PC-9 (cell line): ENCODE results near the gene GMEB2.

ENCODE experiments used
- EZH2 ChIP-seq: fragments of 200-600 bp; sonication (generic); IDR thresholded peaks from 2 replicates; pipeline ENCODE4 v1.8.0; 2017; ENCODE audit warnings: antibody characterized with exemption, low read depth
- TF ChIP-seq, protein P1 (sequence below): fragments of 200-600 bp; sonication (generic); conservative IDR thresholded peaks from 2 replicates; pipeline ENCODE4 v1.6.1; 2017; ENCODE audit warnings: mixed run types, antibody characterized with exemption, mild to moderate bottlenecking, moderate library complexity

DNA sequence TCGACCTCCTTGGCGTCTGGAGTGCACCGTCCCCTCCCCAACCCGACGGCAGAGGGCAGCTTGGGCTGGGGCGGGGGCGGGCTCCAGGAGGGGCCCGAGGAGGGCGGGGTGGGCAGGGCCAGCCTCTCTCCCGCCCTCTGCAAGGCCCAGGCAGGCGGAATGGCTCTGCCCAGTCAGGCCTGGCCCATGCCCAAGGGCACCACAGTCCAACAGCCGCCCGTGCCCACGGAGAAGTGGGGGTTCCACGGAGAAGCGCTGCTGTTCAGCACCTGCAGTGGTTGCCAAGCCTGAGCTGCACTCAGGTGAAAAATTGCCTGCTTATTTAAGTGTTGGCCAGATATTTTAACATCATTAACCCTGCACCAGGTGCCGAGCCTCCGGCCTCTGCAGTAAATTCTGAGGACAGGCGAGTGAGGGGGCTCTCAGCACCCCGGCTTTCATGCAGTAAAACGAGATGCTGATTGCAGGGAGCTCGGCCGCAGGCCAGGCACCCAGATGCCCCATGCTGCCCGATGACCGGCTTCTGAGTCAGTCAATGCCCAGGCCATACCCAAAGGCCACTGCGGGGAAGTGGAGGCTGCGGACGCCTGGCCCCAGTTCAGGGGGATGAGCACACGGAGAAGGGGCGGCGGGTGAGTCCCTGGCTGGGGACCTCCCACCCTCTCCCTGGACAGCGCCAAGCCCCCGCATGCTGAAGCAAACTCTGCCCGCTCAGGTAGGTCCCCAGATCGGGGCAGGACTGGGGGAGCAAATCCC lies 79.0 kb downstream of the GMEB2 start, which contains the start of gene SRMS:
- TF ChIP-seq, protein P1, sequence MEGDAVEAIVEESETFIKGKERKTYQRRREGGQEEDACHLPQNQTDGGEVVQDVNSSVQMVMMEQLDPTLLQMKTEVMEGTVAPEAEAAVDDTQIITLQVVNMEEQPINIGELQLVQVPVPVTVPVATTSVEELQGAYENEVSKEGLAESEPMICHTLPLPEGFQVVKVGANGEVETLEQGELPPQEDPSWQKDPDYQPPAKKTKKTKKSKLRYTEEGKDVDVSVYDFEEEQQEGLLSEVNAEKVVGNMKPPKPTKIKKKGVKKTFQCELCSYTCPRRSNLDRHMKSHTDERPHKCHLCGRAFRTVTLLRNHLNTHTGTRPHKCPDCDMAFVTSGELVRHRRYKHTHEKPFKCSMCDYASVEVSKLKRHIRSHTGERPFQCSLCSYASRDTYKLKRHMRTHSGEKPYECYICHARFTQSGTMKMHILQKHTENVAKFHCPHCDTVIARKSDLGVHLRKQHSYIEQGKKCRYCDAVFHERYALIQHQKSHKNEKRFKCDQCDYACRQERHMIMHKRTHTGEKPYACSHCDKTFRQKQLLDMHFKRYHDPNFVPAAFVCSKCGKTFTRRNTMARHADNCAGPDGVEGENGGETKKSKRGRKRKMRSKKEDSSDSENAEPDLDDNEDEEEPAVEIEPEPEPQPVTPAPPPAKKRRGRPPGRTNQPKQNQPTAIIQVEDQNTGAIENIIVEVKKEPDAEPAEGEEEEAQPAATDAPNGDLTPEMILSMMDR: no peak
- TF ChIP-seq EZH2: no peak
